SW480 (cell line): ENCODE measurements around the gene PGM1.

Experiments used
- DNase-seq: peaks from one replicate; pipeline ENCODE4 v3.0.0-alpha.2; 2016; ENCODE audit warnings: low spot score

PGM1 gene

GRCh38 chr1:63601061-63601460 is 7.8 kb downstream of the PGM1 start:
- DNase-seq, result no peak

GRCh38 chr1:63601463-63601862 is 8.3 kb downstream of the PGM1 start:
- no peak for DNase-seq

- DNase-seq, result no peak
Measured at GRCh38 chr1:63601912-63602311, 8.7 kb downstream of the PGM1 start.

- DNase-seq, result no peak
Measured at GRCh38 chr1:63602629-63603028, 9.4 kb downstream of the PGM1 start.

GRCh38 chr1:63603810-63604209 is 10.6 kb downstream of the PGM1 start:
- DNase-seq, result no peak

GRCh38 chr1:63607322-63607721 is 14.1 kb downstream of the PGM1 start:
- no peak for DNase-seq

GRCh38 chr1:63611231-63611630 is 18.0 kb downstream of the PGM1 start:
- no peak for DNase-seq

- DNase-seq, result no peak
Measured at GRCh38 chr1:63612564-63612963, 19.4 kb downstream of the PGM1 start.

- DNase-seq, result no peak
Measured at GRCh38 chr1:63612971-63613370, 19.8 kb downstream of the PGM1 start.

- DNase-seq, result peak; percentile 43
Measured at GRCh38 chr1:63615768-63616420, 22.7 kb downstream of the PGM1 start.

- DNase-seq, result no peak
Measured at GRCh38 chr1:63617450-63617849, 24.2 kb downstream of the PGM1 start.

GRCh38 chr1:63618011-63618410 is 24.8 kb downstream of the PGM1 start:
- DNase-seq, result no peak

- DNase-seq, result no peak
Measured at GRCh38 chr1:63619558-63619957, 26.3 kb downstream of the PGM1 start.

- no peak for DNase-seq
Measured at GRCh38 chr1:63620671-63621070, 27.5 kb downstream of the PGM1 start.

GRCh38 chr1:63621075-63621474 is 27.9 kb downstream of the PGM1 start:
- no peak for DNase-seq

- no peak for DNase-seq
Measured at GRCh38 chr1:63621698-63622097, 28.5 kb downstream of the PGM1 start.

GRCh38 chr1:63622849-63623566 is 29.8 kb downstream of the PGM1 start:
- DNase-seq, result no peak

GRCh38 chr1:63623952-63624351 is 30.7 kb downstream of the PGM1 start:
- no peak for DNase-seq

- no peak for DNase-seq
Measured at GRCh38 chr1:63624911-63625310, 31.7 kb downstream of the PGM1 start.

GRCh38 chr1:63626222-63626621 is 33.0 kb downstream of the PGM1 start:
- DNase-seq, result no peak

GRCh38 chr1:63628607-63629006 is 35.4 kb downstream of the PGM1 start:
- DNase-seq, result no peak

GRCh38 chr1:63630238-63630637 is 37.0 kb downstream of the PGM1 start:
- no peak for DNase-seq

- DNase-seq, result no peak
Measured at GRCh38 chr1:63630666-63631065, 37.5 kb downstream of the PGM1 start.

GRCh38 chr1:63632110-63632509 is 38.9 kb downstream of the PGM1 start:
- DNase-seq, result no peak
